ENCODE measurements around the gene KIF21B.

GRCh38 chr1:200980452-200980772 is 43.1 kb downstream of the KIF21B start:
- no peak for TF ChIP-seq POLR2A (IDR thresholded peaks at IDR 0.05)
- no peak for TF ChIP-seq CTCF (IDR thresholded peaks at IDR 0.05)
- no peak for TF ChIP-seq EP300 (IDR thresholded peaks at IDR 0.05)

All from sigmoid colon (tissue), 4 donors.